ENCODE results near the gene PRKN. TPM values are rescaled to one million over a fixed set of nuclear protein-coding genes. Genes with fewer than 3 reads are reported as not detected.

Gene PRKN
- total and polyA plus RNA-seq, 2 donors (not counting 3 experiments of a cell fraction or from before 2014, with no cell fraction given) = 0.06 TPM; not detected in 1

- Histone ChIP-seq H3K79me2 (ENCODE audit: control insufficient read depth, insufficient read depth, low read length) (no peaks in the 10 kb centered on the region), H3K4me2 (ENCODE audit: insufficient read depth, low read length) (no peak overlapping the region), H3K9ac (replicated peaks; ENCODE audit: extremely low read depth, insufficient read depth, low read length) (no peak overlapping the region), H3K9me1 (replicated peaks; ENCODE audit: control insufficient read depth, extremely low read depth, insufficient read depth, low read length) (no peaks in the 10 kb centered on the region), H3K4me1 (ENCODE audit: control insufficient read depth, extremely low read depth, insufficient read depth, low read length) (no peaks in the 10 kb centered on the region), H3K9me3 (replicated peaks; ENCODE audit: control insufficient read depth, insufficient read depth, low read length) (no peaks in the 10 kb centered on the region), H3K27me3 (ENCODE audit: control insufficient read depth in 2 of 2, insufficient read depth in 2 of 2, low read length in 2 of 2) (no peaks in the 10 kb centered on the region), H4K20me1 (replicated peaks; ENCODE audit: control insufficient read depth, extremely low read depth, insufficient read depth, low read length) (no peaks in the 10 kb centered on the region), H2AFZ (ENCODE audit: low read depth, low read length) (no peak overlapping the region), H3K27ac (ENCODE audit: insufficient read depth, low read depth, low read length) (no peak overlapping the region), H3K4me3 (replicated peaks in 1 of 3; ENCODE audit: insufficient read depth in 1 of 3, low read depth in 1 of 3, low read length in 3 of 3) (no peak overlapping the region), H3K36me3 (ENCODE audit: control insufficient read depth in 2 of 2, extremely low read depth in 1 of 2, insufficient read depth in 2 of 2, low read length in 2 of 2) (no peaks in the 10 kb centered on the region)
- POLR2A ChIA-PET = no interaction called here
- FAIRE-seq = no peak
- TF ChIP-seq JUN (IDR thresholded peaks at IDR 0.05; ENCODE audit: borderline replicate concordance, insufficient read depth, insufficient read length, low read depth) (no peak), POLR2AphosphoS5 (IDR thresholded peaks at IDR 0.05; ENCODE audit: insufficient read depth, low read depth, low read length) (no peak), FOS (IDR thresholded peaks at IDR 0.05; ENCODE audit: borderline replicate concordance, insufficient read depth, low read length) (no peak), MAX (IDR thresholded peaks at IDR 0.05; ENCODE audit: insufficient read depth, insufficient read length) (no peak), GATA2 (IDR thresholded peaks at IDR 0.05; ENCODE audit: insufficient read depth, insufficient read length, low read depth, low read length) (no peak), MYC (IDR thresholded peaks at IDR 0.05; ENCODE audit: low read depth, low read length) (no peak), CTCF (IDR thresholded peaks at IDR 0.05; ENCODE audit: extremely low read depth in 1 of 2, insufficient read depth in 1 of 2, low read depth in 1 of 2, low read length in 2 of 2) (no peak), EZH2 (IDR thresholded peaks at IDR 0.05; ENCODE audit: borderline replicate concordance, low read depth, low read length, severe bottlenecking) (no peak), POLR2A (IDR thresholded peaks at IDR 0.05; ENCODE audit: low read depth, low read length) (no peak)
- dilution Hi-C loops (cut with MboI; ENCODE audit: extremely low pct_ligation_motif_present, low sequenced_read_pairs) = no loop called here
- CTCF ChIA-PET = no interaction called here
- DNase-seq (ENCODE audit: low read depth, low spot score) = no peak
- intact Hi-C loops (cut with micrococcal nuclease) = no loop called here
- BruUV-seq (replicated peaks) = no TSS peak
Observed at GRCh38 chr6:161540532-161540931, 1187.0 kb downstream of the PRKN start.

Data from endothelial cell of umbilical vein (primary cell).